ENCODE data around the gene PDE6A. TPM values are rescaled to one million over a fixed set of nuclear protein-coding genes. Genes with fewer than 3 reads are reported as not detected.

PDE6A gene
- total RNA-seq, 2 experiments from 2014 or later, result not detected

DNA sequence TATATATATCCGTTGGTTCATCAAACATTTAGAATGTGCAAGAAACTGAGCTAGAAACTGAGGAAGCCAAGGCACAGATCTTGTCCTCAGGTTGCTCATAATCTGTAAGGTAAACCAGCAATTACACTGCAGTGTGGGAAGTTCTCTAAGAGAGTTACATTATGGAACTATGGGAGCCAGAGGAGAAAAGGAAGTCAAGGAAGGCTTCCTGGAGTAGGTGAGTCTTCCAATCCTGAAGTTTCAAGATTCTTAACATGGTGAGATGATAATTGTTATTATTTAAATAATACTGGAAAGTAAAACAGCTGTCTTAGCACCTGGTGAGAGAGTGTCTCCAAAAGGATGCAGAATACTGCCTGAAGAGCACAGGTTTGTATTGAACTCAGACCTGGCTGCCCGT, 44.2 kb downstream of the PDE6A start:
- Histone ChIP-seq H3K27ac (ENCODE audit: low read depth in 1 of 2, low read length in 2 of 2) (no peak overlapping the region), H3K36me3 (ENCODE audit: insufficient read depth, low read length) (no peaks in the 10 kb centered on the region), H3K4me3 (ENCODE audit: low read length) (no peak overlapping the region), H3K27me3 (ENCODE audit: control insufficient read depth in 1 of 2, insufficient read depth in 2 of 2, low read length in 2 of 2) (no peaks in the 10 kb centered on the region), H3K4me1 (ENCODE audit: insufficient read depth, low read length) (no peaks in the 10 kb centered on the region), H3K9me3 (ENCODE audit: control insufficient read depth in 1 of 2, insufficient read depth in 1 of 2, low read length in 2 of 2) (no peaks in the 10 kb centered on the region)
- DNase-seq (no peak), ATAC-seq (ENCODE audit: poor library complexity) (no peak)
- Mint-ChIP-seq H3K27me3 (peaks cover 10% of the 10 kb centered on the region), H3K4me3 (no peak overlapping the region), H3K9me3 (no peaks in the 10 kb centered on the region), H3K27ac (no peak overlapping the region), H3K36me3 (ENCODE audit: low read depth) (no peaks in the 10 kb centered on the region), H3K4me1 (ENCODE audit: low read depth) (no peaks in the 10 kb centered on the region)
- ChIA-PET CTCF (no interaction called here), POLR2A (no interaction called here)
- intact Hi-C loops (cut with DNase I, micrococcal nuclease), result no loop called here
- TF ChIP-seq, protein P1, sequence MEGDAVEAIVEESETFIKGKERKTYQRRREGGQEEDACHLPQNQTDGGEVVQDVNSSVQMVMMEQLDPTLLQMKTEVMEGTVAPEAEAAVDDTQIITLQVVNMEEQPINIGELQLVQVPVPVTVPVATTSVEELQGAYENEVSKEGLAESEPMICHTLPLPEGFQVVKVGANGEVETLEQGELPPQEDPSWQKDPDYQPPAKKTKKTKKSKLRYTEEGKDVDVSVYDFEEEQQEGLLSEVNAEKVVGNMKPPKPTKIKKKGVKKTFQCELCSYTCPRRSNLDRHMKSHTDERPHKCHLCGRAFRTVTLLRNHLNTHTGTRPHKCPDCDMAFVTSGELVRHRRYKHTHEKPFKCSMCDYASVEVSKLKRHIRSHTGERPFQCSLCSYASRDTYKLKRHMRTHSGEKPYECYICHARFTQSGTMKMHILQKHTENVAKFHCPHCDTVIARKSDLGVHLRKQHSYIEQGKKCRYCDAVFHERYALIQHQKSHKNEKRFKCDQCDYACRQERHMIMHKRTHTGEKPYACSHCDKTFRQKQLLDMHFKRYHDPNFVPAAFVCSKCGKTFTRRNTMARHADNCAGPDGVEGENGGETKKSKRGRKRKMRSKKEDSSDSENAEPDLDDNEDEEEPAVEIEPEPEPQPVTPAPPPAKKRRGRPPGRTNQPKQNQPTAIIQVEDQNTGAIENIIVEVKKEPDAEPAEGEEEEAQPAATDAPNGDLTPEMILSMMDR (IDR thresholded peaks at IDR 0.05), result no peak

DNA sequence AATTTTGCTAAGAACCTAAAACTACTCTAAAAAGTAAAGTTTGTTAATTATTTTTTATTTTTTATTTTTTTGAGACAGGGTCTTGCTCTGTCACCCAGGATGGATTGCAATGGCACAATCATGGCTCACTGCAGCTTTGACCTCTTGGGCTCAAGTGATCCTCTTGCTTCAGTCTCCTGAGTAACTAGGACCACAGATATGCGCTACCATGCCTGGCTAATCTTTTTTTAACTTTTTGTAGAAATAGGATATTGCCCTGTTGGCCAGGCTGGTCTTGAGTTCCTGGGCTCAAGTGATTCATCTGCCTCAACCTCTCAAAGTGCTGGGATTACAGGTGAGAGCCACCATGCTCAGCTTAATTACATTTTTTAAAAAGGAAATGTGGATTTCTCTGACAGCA, 45.8 kb downstream of the PDE6A start:
- no peaks in the 10 kb centered on the region for H3K36me3 Mint-ChIP-seq (ENCODE audit: low read depth)
- H3K4me1 ChIP-seq (ENCODE audit: insufficient read depth, low read length), result no peaks in the 10 kb centered on the region
- no peak overlapping the region for H3K27ac ChIP-seq (ENCODE audit: low read depth in 1 of 2, low read length in 2 of 2)
- H3K4me3 ChIP-seq (ENCODE audit: low read length), result no peak overlapping the region
- no peaks in the 10 kb centered on the region for H3K9me3 Mint-ChIP-seq
- H3K27me3 Mint-ChIP-seq, result peaks cover 5% of the 10 kb centered on the region
- TF ChIP-seq, protein P1 (IDR thresholded peaks at IDR 0.05), result no peak
- no peak overlapping the region for H3K4me3 Mint-ChIP-seq
- ChIA-PET CTCF (no interaction called here), POLR2A (no interaction called here)
- intact Hi-C loops (cut with DNase I, micrococcal nuclease), result no loop called here
- no peaks in the 10 kb centered on the region for H3K27me3 ChIP-seq (ENCODE audit: control insufficient read depth in 1 of 2, insufficient read depth in 2 of 2, low read length in 2 of 2)
- DNase-seq (no peak), ATAC-seq (ENCODE audit: poor library complexity) (no peak)
- no peak overlapping the region for H3K27ac Mint-ChIP-seq
- H3K36me3 ChIP-seq (ENCODE audit: insufficient read depth, low read length), result no peaks in the 10 kb centered on the region
- H3K9me3 ChIP-seq (ENCODE audit: control insufficient read depth in 1 of 2, insufficient read depth in 1 of 2, low read length in 2 of 2), result no peaks in the 10 kb centered on the region
- no peaks in the 10 kb centered on the region for H3K4me1 Mint-ChIP-seq (ENCODE audit: low read depth)

DNA sequence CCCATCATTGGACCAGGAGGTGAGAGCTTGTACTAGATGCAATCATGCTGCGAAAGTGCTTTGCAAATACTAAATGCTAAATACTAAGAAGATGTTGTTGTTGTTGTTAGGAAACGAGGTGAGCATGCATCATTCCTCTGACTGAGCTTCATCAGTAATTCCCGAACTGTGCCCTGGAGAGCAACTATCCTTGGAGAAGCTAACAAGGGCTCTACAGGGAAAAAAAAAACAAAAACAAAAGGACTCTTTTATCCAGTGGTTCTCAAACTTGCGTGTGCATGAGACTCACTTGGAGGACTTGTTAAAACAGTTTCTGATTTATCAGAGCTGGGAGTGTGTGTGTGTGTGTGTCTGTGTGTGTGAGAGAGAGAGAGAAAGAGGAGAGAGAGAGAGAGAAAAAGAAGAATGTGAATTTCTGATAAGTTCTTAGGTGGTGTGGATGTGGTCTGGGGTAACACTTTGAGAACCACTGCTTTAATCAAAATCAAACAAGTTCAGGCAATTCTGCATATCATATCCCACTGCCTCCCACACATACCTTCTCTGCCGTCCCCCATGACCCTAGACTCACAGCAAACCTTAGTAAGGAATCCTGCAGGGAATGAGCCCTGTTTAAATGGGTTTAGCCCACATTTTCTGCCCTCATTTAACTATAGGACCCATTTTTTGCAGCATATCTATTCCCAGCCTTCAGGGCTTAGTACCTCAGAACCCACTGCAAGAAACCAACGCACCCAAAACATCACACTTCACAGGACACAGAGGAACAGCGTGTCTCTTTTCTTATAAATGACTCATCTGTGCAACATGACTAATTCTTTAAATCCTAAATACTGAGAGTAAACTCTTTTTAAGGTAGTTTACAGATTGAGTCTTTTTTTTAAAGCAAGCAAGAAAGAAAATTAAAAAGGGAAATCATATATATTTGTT, 48.9 kb downstream of the PDE6A start:
- H3K27me3 Mint-ChIP-seq, result peaks cover 5% of the 10 kb centered on the region
- H3K9me3 Mint-ChIP-seq, result no peaks in the 10 kb centered on the region
- H3K4me3 Mint-ChIP-seq, result no peak overlapping the region
- Histone ChIP-seq H3K4me3 (ENCODE audit: low read length) (no peak overlapping the region), H3K36me3 (ENCODE audit: insufficient read depth, low read length) (no peaks in the 10 kb centered on the region), H3K4me1 (ENCODE audit: insufficient read depth, low read length) (no peaks in the 10 kb centered on the region), H3K27me3 (ENCODE audit: control insufficient read depth in 1 of 2, insufficient read depth in 2 of 2, low read length in 2 of 2) (no peaks in the 10 kb centered on the region), H3K27ac (ENCODE audit: low read depth in 1 of 2, low read length in 2 of 2) (no peak overlapping the region), H3K9me3 (ENCODE audit: control insufficient read depth in 1 of 2, insufficient read depth in 1 of 2, low read length in 2 of 2) (no peaks in the 10 kb centered on the region)
- CTCF ChIA-PET, result no interaction called here
- POLR2A ChIA-PET, result no interaction called here
- ATAC-seq (ENCODE audit: poor library complexity), result no peak
- no peaks in the 10 kb centered on the region for H3K36me3 Mint-ChIP-seq (ENCODE audit: low read depth)
- intact Hi-C loops (cut with DNase I, micrococcal nuclease), result no loop called here
- DNase-seq, result peak in 1 of 14 experiments; percentile 2
- H3K4me1 Mint-ChIP-seq (ENCODE audit: low read depth), result no peaks in the 10 kb centered on the region
- H3K27ac Mint-ChIP-seq, result no peak overlapping the region
- TF ChIP-seq, protein P1 (IDR thresholded peaks at IDR 0.05), result no peak

Measured in CD4-positive, alpha-beta T cell (primary cell).